HepG2 (cell line): ENCODE results near the gene SPRTN. TPM values are rescaled to one million over a fixed set of nuclear protein-coding genes. Genes with fewer than 3 reads are reported as not detected.
A peak's percentile ranks its signal among the peaks of the same experiment; 100 is the strongest.

Experiments used
- ARID4A ChIP-seq: sonication (generic); formaldehyde crosslinking; IDR thresholded peaks from 2 replicates; pipeline ENCODE4 v1.5.0; 2020; ENCODE audit warnings: mild to moderate bottlenecking, missing genetic modification reagents, borderline replicate concordance
- EEA1 ChIP-seq: sonication (generic); formaldehyde crosslinking; IDR thresholded peaks from 2 replicates; pipeline ENCODE4 v1.5.1; 2020; ENCODE audit warnings: mild to moderate bottlenecking, missing genetic modification reagents, borderline replicate concordance
- ELK4 ChIP-seq: sonication (generic); formaldehyde crosslinking; IDR thresholded peaks from 2 replicates; pipeline ENCODE4 v1.9.0; 2021; ENCODE audit warnings: missing genetic modification reagents, borderline replicate concordance
- ETV6 ChIP-seq: sonication (generic); formaldehyde crosslinking; conservative IDR thresholded peaks from 2 replicates; pipeline ENCODE4 v1.4.0; 2020; ENCODE audit warnings: missing genetic modification reagents
- FIP1L1 ChIP-seq: fragments of 200-400 bp; formaldehyde crosslinking; IDR thresholded peaks from 2 replicates; pipeline ENCODE4 v1.6.1; 2018; ENCODE audit warnings: low read depth, mild to moderate bottlenecking, low read length, moderate library complexity, borderline replicate concordance; ENCODE audit not compliant: insufficient read depth
- FOXP1 ChIP-seq, 2 experiments: fragments of 450-650 bp in 1 of 2; IDR thresholded peaks; 2 replicates each; pipeline ENCODE4 v1.6.1; 2017 to 2018; ENCODE audit warnings: antibody characterized with exemption in 1 of 2
- GABPB1 ChIP-seq: IDR thresholded peaks from 2 replicates; pipeline ENCODE4 v1.6.1; 2016; ENCODE audit warnings: mild to moderate bottlenecking, missing genetic modification reagents, moderate library complexity, missing compliant biosample characterization
- HMGXB4 ChIP-seq, 2 experiments: sonication (generic) in 1 of 2; formaldehyde crosslinking in 1 of 2; IDR thresholded peaks; 2 replicates each; pipeline versions ENCODE4 v1.4.0 to v1.6.1; 2018 to 2020; ENCODE audit warnings: missing genetic modification reagents in 2 of 2, borderline replicate concordance in 1 of 2, low read depth in 1 of 2, mild to moderate bottlenecking in 1 of 2, missing biosample characterization in 1 of 2
- POLR2A ChIP-seq, 2 experiments: IDR thresholded peaks; 2 replicates each; pipeline ENCODE4 v1.6.1; 2011; ENCODE audit warnings: low read depth in 2 of 2, low read length in 2 of 2, mild to moderate bottlenecking in 1 of 2, moderate library complexity in 1 of 2; ENCODE audit not compliant: insufficient read depth in 1 of 2
- RNF2 ChIP-seq: fragments of 450-650 bp; conservative IDR thresholded peaks from 2 replicates; pipeline ENCODE4 v1.6.1; 2016; ENCODE audit warnings: low read depth
- SOX5 ChIP-seq: IDR thresholded peaks from 2 replicates; pipeline ENCODE4 v1.6.1; 2016; ENCODE audit warnings: borderline replicate concordance
- SRSF1 ChIP-seq: fragments of 200-400 bp; formaldehyde crosslinking; optimal IDR thresholded peaks from 2 replicates; pipeline ENCODE3; 2017; ENCODE audit warnings: mild to moderate bottlenecking, low read depth, low read length, moderate library complexity
- TOPORS ChIP-seq: sonication (generic); formaldehyde crosslinking; IDR thresholded peaks from 2 replicates; pipeline ENCODE4 v1.8.0; 2023; ENCODE audit warnings: mild to moderate bottlenecking, missing genetic modification reagents
- ZBTB42 ChIP-seq: sonication (generic); formaldehyde crosslinking; IDR thresholded peaks from 2 replicates; pipeline ENCODE4 v1.5.0; 2020; ENCODE audit warnings: mild to moderate bottlenecking, missing genetic modification reagents
- ZFP1 ChIP-seq: IDR thresholded peaks from 2 replicates; pipeline ENCODE4 v1.6.1; 2016
- ZKSCAN5 ChIP-seq: sonication (generic); formaldehyde crosslinking; IDR thresholded peaks from 2 replicates; pipeline ENCODE4 v1.5.1; 2020; ENCODE audit warnings: mild to moderate bottlenecking, missing genetic modification reagents
- ZNF235 ChIP-seq: sonication (generic); formaldehyde crosslinking; IDR thresholded peaks from 2 replicates; pipeline ENCODE4 v1.8.1; 2023; ENCODE audit warnings: mild to moderate bottlenecking, missing genetic modification reagents, borderline replicate concordance
- ZNF343 ChIP-seq: sonication (generic); formaldehyde crosslinking; IDR thresholded peaks from 2 replicates; pipeline ENCODE4 v1.4.0; 2020; ENCODE audit warnings: mild to moderate bottlenecking, missing genetic modification reagents
- ZNF446 ChIP-seq: sonication (generic); formaldehyde crosslinking; IDR thresholded peaks from 2 replicates; pipeline ENCODE4 v1.5.0; 2020; ENCODE audit warnings: mild to moderate bottlenecking, missing genetic modification reagents
- ZNF619 ChIP-seq: sonication (generic); formaldehyde crosslinking; IDR thresholded peaks from 2 replicates; pipeline ENCODE4 v1.4.0; 2020; ENCODE audit warnings: mild to moderate bottlenecking, missing genetic modification reagents
- ZNF772 ChIP-seq: sonication (generic); formaldehyde crosslinking; IDR thresholded peaks from 2 replicates; pipeline ENCODE4 v1.5.0; 2020; ENCODE audit warnings: mild to moderate bottlenecking, missing genetic modification reagents
- ZZZ3 ChIP-seq: sonication (generic); formaldehyde crosslinking; IDR thresholded peaks from 2 replicates; pipeline ENCODE4 v1.4.0; 2020; ENCODE audit warnings: missing genetic modification reagents, mild to moderate bottlenecking, borderline replicate concordance
- polyA plus RNA-seq, 8 experiments: library from polyadenylated mRNA; depleted of rRNA in 3 of 8; stranded (reverse) in 7 of 8; unstranded in 1 of 8; fragments of >200 nt; fragmentation: Illumina TruSeq in 4 of 8; extraction: Trizol in 4 of 8; gene quantifications; 2 replicates each; pipeline versions ENCODE4 v1.2.1 to v1.2.3, GENCODE V29; 2011 to 2016; ENCODE audit warnings: low read depth in 4 of 8, missing spikeins in 1 of 8, mixed read lengths in 1 of 8; ENCODE audit not compliant: insufficient read depth in 1 of 8
- total RNA-seq, 5 experiments: library from RNA; depleted of rRNA; stranded (reverse); fragments of >200 nt; fragmentation: Illumina TruSeq; extraction: Trizol; gene quantifications; 2 replicates each; pipeline ENCODE4 v1.2.3, GENCODE V29; 2016; ENCODE audit warnings: low read depth in 1 of 5

SPRTN gene
- total and polyA plus RNA-seq, 2 of the 13 experiments (the other 11 are each of a cell fraction or from before 2014, with no cell fraction given), result 4.2 to 15.2 TPM

- TF ChIP-seq ELK4 (CRISPR knock-in tag) (no peak), ZBTB42 (CRISPR knock-in tag) (peak; percentile 55), ZKSCAN5 (CRISPR knock-in tag) (no peak), ETV6 (CRISPR knock-in tag) (0 out of 2 replicates have a peak, but pooled peaks have one; percentile 18), ZNF235 (0 out of 2 replicates have a peak, but pooled peaks have one; percentile 52), RNF2 (no peak), ZNF772 (0 out of 2 replicates have a peak, but pooled peaks have one; percentile 21), SOX5 (no peak), ZNF446 (CRISPR knock-in tag) (0 out of 2 replicates have a peak, but pooled peaks have one; percentile 7), TOPORS (CRISPR knock-in tag) (0 out of 2 replicates have a peak, but pooled peaks have one; percentile 27), ZNF619 (CRISPR knock-in tag) (peak; percentile 85; the same call in 1 of the 2 replicates), SRSF1 (no peak), FOXP1 (IDR thresholded peaks at IDR 0.05) (no peak), FOXP1 (CRISPR knock-in tag; IDR thresholded peaks at IDR 0.05) (no peak), POLR2A (IDR thresholded peaks at IDR 0.05; ENCODE audit: insufficient read depth in 1 of 2, low read depth in 2 of 2, low read length in 2 of 2) (peak; percentile 65 to 76), ZNF343 (CRISPR knock-in tag) (0 out of 2 replicates have a peak, but pooled peaks have one; percentile 20), FIP1L1 (peak; percentile 99), ZFP1 (CRISPR knock-in tag) (0 out of 2 replicates have a peak, but pooled peaks have one; percentile 28), EEA1 (CRISPR knock-in tag) (no peak; the same call in 1 of the 2 replicates), HMGXB4 (CRISPR knock-in tag; IDR thresholded peaks at IDR 0.05; ENCODE audit: borderline replicate concordance in 1 of 2, low read depth in 1 of 2) (peak; percentile 45 to 69; a peak in 3 of 4 replicates), ARID4A (peak; percentile 95), GABPB1 (CRISPR knock-in tag) (peak; percentile 87), ZZZ3 (CRISPR knock-in tag) (peak; percentile 61; the same call in 1 of the 2 replicates)
Measured at GRCh38 chr1:231337472-231338269, 422 bp upstream of the SPRTN start, which contains the start of gene EXOC8 (continued).
